GM19324 (cell line): ENCODE data around the gene PSMD14.

Source experiments
- ATAC-seq: cut with Tn5 transposase; IDR thresholded peaks from one replicate; pipeline ENCODE4 v1.9.1; 2021; ENCODE audit warnings: mild to moderate bottlenecking, moderate library complexity; ENCODE audit not compliant: unreplicated experiment, low FRiP score

Gene PSMD14

DNA sequence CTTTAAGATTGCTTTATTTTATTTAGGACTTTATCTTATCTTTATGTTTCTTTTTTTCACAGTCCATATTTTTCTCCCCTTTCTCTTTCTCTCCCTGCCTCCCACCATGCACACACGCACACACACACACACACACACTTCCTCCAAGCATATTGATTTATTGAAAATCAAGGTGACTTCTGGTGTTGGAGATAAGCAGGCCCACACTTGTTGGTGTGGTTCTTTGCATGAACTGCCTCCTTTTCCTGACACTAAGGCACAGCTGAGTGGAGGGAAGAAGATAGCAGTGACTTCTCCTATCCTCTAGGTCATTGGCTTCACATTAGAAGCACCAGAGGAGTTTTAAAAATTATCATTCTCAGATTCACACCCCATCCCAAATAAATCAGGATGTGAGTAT lies 125.9 kb downstream of the PSMD14 start:
- ATAC-seq, result no peak

GRCh38 chr2:161436411-161436810 lies 128.2 kb downstream of the PSMD14 start:
- ATAC-seq, result no peak

- ATAC-seq, result no peak
Measured at GRCh38 chr2:161438598-161438997, 130.4 kb downstream of the PSMD14 start.

GRCh38 chr2:161445097-161445496 lies 136.9 kb downstream of the PSMD14 start:
- ATAC-seq, result no peak

DNA sequence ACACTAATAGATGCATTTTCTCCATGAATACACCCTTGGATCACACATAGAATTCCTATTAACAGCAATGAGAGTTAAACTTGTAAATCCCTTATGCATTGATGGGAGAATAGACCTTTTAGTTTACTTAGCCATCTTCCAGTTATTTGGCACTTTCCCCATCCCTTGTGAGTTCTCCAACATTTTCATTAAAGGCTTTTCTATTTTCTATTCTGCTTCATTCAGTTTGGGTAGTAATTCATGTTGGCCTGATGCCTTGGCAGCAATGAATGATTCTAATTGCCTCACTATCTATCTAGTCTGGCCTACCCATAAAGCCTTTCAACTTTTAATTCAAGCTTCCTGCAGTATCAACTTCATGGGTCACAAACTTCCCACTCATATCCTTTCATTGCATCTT lies 140.2 kb downstream of the PSMD14 start:
- ATAC-seq, result no peak
